ENCODE measurements around the gene CDH8. TPM values are rescaled to one million over a fixed set of nuclear protein-coding genes. Genes with fewer than 3 reads are reported as not detected.

The CDH8 gene
- total and polyA plus RNA-seq, 2 donors (not counting 3 experiments of a cell fraction or from before 2014, with no cell fraction given) = not detected

DNA sequence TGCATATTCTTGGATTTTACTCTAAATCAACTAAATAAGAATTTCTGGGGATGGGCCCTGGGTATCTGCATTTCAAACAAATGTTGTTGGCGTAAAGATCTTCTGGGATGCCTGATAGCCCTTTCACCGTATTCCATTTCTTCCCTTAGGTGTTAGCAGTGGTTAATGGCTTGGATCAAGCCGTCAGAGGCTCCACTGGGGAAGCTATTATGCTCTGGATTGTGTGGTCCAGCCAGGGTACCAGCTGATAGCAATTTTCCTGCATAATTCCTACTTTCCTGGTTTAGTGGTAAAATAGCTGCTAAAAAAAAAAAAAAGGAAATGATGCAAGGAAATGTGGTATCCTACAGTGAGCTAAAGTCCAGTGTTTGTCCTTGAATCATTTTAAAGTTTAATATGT is 365.1 kb downstream of the CDH8 start:
- Histone ChIP-seq H3K4me2 (ENCODE audit: insufficient read depth, low read length) (no peak overlapping the region), H3K79me2 (ENCODE audit: control insufficient read depth, insufficient read depth, low read length) (no peaks in the 10 kb centered on the region), H3K9ac (replicated peaks; ENCODE audit: extremely low read depth, insufficient read depth, low read length) (no peak overlapping the region), H4K20me1 (replicated peaks; ENCODE audit: control insufficient read depth, extremely low read depth, insufficient read depth, low read length) (no peaks in the 10 kb centered on the region), H3K27me3 (ENCODE audit: control insufficient read depth in 2 of 2, insufficient read depth in 2 of 2, low read length in 2 of 2) (no peaks in the 10 kb centered on the region), H3K27ac (ENCODE audit: insufficient read depth, low read depth, low read length) (no peak overlapping the region), H2AFZ (ENCODE audit: low read depth, low read length) (no peak overlapping the region), H3K4me1 (ENCODE audit: control insufficient read depth, extremely low read depth, insufficient read depth, low read length) (no peaks in the 10 kb centered on the region), H3K9me3 (replicated peaks; ENCODE audit: control insufficient read depth, insufficient read depth, low read length) (no peaks in the 10 kb centered on the region), H3K36me3 (ENCODE audit: control insufficient read depth in 2 of 2, extremely low read depth in 1 of 2, insufficient read depth in 2 of 2, low read length in 2 of 2) (no peaks in the 10 kb centered on the region), H3K4me3 (replicated peaks in 1 of 3; ENCODE audit: insufficient read depth in 1 of 3, low read depth in 1 of 3, low read length in 3 of 3) (no peak overlapping the region), H3K9me1 (replicated peaks; ENCODE audit: control insufficient read depth, extremely low read depth, insufficient read depth, low read length) (no peaks in the 10 kb centered on the region)
- BruUV-seq (replicated peaks) = no TSS peak
- TF ChIP-seq JUN (IDR thresholded peaks at IDR 0.05; ENCODE audit: borderline replicate concordance, insufficient read depth, insufficient read length, low read depth) (no peak), POLR2AphosphoS5 (IDR thresholded peaks at IDR 0.05; ENCODE audit: insufficient read depth, low read depth, low read length) (no peak), FOS (IDR thresholded peaks at IDR 0.05; ENCODE audit: borderline replicate concordance, insufficient read depth, low read length) (no peak), CTCF (IDR thresholded peaks at IDR 0.05; ENCODE audit: extremely low read depth in 1 of 2, insufficient read depth in 1 of 2, low read depth in 1 of 2, low read length in 2 of 2) (no peak), MYC (IDR thresholded peaks at IDR 0.05; ENCODE audit: low read depth, low read length) (no peak), POLR2A (IDR thresholded peaks at IDR 0.05; ENCODE audit: low read depth, low read length) (no peak), GATA2 (IDR thresholded peaks at IDR 0.05; ENCODE audit: insufficient read depth, insufficient read length, low read depth, low read length) (no peak), EZH2 (IDR thresholded peaks at IDR 0.05; ENCODE audit: borderline replicate concordance, low read depth, low read length, severe bottlenecking) (no peak)
- TF ChIP-seq, protein P1, sequence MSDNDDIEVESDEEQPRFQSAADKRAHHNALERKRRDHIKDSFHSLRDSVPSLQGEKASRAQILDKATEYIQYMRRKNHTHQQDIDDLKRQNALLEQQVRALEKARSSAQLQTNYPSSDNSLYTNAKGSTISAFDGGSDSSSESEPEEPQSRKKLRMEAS (IDR thresholded peaks at IDR 0.05; ENCODE audit: insufficient read depth, insufficient read length) = no peak
- intact Hi-C loops (cut with micrococcal nuclease) = no loop called here
- no peak for DNase-seq (ENCODE audit: low read depth, low spot score)
- no peak for FAIRE-seq
- ChIA-PET CTCF (no interaction called here), POLR2A (no interaction called here)
- dilution Hi-C loops (cut with MboI; ENCODE audit: extremely low pct_ligation_motif_present, low sequenced_read_pairs) = no loop called here
